ENCODE measurements around the gene SF3B6.

- no peak for TF ChIP-seq REST (IDR thresholded peaks at IDR 0.05)
- no peak for TF ChIP-seq CTCF (IDR thresholded peaks at IDR 0.05)
- TF ChIP-seq POLR2A (IDR thresholded peaks at IDR 0.05; ENCODE audit: low read length): no peak
- TF ChIP-seq EP300 (IDR thresholded peaks at IDR 0.05): no peak
- no peak for TF ChIP-seq MAZ (IDR thresholded peaks at IDR 0.05; ENCODE audit: borderline replicate concordance, low read depth, low read length)
- no peak for TF ChIP-seq PBX3 (IDR thresholded peaks at IDR 0.05)
These were observed 9.0 kb upstream of the SF3B6 start for GRCh38 chr2:24085200-24085489.
